Measurements from ENCODE around the gene MTOR.
"Not testable (repeated sequence)": the region's sequence is repeated elsewhere in the genome, so short reads cannot be mapped to it uniquely, and the experiment has no call there.

The MTOR gene

GRCh38 chr1:11279630-11280029, 17.3 kb upstream of the MTOR start:
- DNase-seq, result no peak

- no peak for DNase-seq
Measured at GRCh38 chr1:11279152-11279551, 16.8 kb upstream of the MTOR start.

- DNase-seq, result no peak
Measured at GRCh38 chr1:11273595-11274234, 11.4 kb upstream of the MTOR start.

GRCh38 chr1:11272832-11273594, 10.7 kb upstream of the MTOR start, which contains the start of gene UBIAD1:
Gene UBIAD1, plus strand, starts transcription at chr1:11273198. Its CDS starts 334 bp downstream, at chr1:11273532.
- DNase-seq, result peak; percentile 94

GRCh38 chr1:11272544-11272831, 10.1 kb upstream of the MTOR start:
- no peak for DNase-seq

- not testable (repeated sequence) for DNase-seq
Measured at GRCh38 chr1:11267350-11268337, 5.3 kb upstream of the MTOR start.

GRCh38 chr1:11266268-11267074, 4.1 kb upstream of the MTOR start:
- no peak for DNase-seq

GRCh38 chr1:11256299-11256698, 6.1 kb downstream of the MTOR start:
- DNase-seq, result no peak

GRCh38 chr1:11253226-11253625, 9.1 kb downstream of the MTOR start:
- no peak for DNase-seq

- DNase-seq, result no peak
Measured at GRCh38 chr1:11252538-11252937, 9.8 kb downstream of the MTOR start.

- no peak for DNase-seq
Measured at GRCh38 chr1:11248169-11248568, 14.2 kb downstream of the MTOR start.

GRCh38 chr1:11245904-11246719, 16.2 kb downstream of the MTOR start:
- DNase-seq, result no peak

- no peak for DNase-seq
Measured at GRCh38 chr1:11245248-11245647, 17.1 kb downstream of the MTOR start.

GRCh38 chr1:11238311-11238710, 24.0 kb downstream of the MTOR start:
- no peak for DNase-seq

- DNase-seq, result no peak
Measured at GRCh38 chr1:11237356-11237755, 25.0 kb downstream of the MTOR start.

GRCh38 chr1:11233208-11233607, 29.1 kb downstream of the MTOR start:
- no peak for DNase-seq

- DNase-seq, result no peak
Measured at GRCh38 chr1:11229203-11229602, 33.1 kb downstream of the MTOR start.

GRCh38 chr1:11227106-11228077, 35.0 kb downstream of the MTOR start:
- no peak for DNase-seq

- no peak for DNase-seq
Measured at GRCh38 chr1:11216074-11216473, 46.3 kb downstream of the MTOR start.

GRCh38 chr1:11215381-11216005, 46.9 kb downstream of the MTOR start:
- DNase-seq, result no peak
